IMR-90 (cell line): ENCODE measurements around the gene SEZ6L2. TPM values are rescaled to one million over a fixed set of nuclear protein-coding genes. Genes with fewer than 3 reads are reported as not detected.

Experiments used
- ATAC-seq: fragments of 200-7000 bp; cut with Tn5 transposase; 2 replicates; pipeline ENCODE4 v1.9.1; 2020; ENCODE audit warnings: low read depth, mild to moderate bottlenecking, moderate library complexity
- BruUV-seq: library from RNA; stranded (reverse); fragments of 400-500 nt; replicated peaks from 2 replicates; lab custom pipeline; 2021; lab: Mats Ljungman, UMichigan
- CTCF ChIA-PET: fragments of 300-600 bp; formaldehyde crosslinking; extraction: SDS; loops from one replicate; lab custom pipeline; 2021; ENCODE audit warnings: antibody characterized with exemption; lab: Yijun Ruan, JAX
- POLR2A ChIA-PET: fragments of 300-600 bp; sonication (Branson Sonifier 250); formaldehyde crosslinking; loops from one replicate; lab custom pipeline; 2022; ENCODE audit warnings: antibody characterized with exemption; ENCODE audit not compliant: unreplicated experiment; lab: Charles Lee
- DNase-seq: peaks from one replicate; pipeline ENCODE4 v3.0.0; 2013
- H2AFZ ChIP-seq: replicated peaks from 2 replicates; pipeline ENCODE3; 2013; ENCODE audit warnings: low read length, mild to moderate bottlenecking; ENCODE audit not compliant: poor library complexity
- H2AK5ac ChIP-seq: 2 replicates; pipeline ENCODE4 v1.6.1; 2013; ENCODE audit warnings: low read depth, low read length, inconsistent platforms
- H2AK9ac ChIP-seq: replicated peaks from 2 replicates; pipeline ENCODE3; 2013; ENCODE audit warnings: mild to moderate bottlenecking, low read depth, low read length, moderate library complexity; ENCODE audit not compliant: poor library complexity
- H2BK120ac ChIP-seq: 2 replicates; pipeline ENCODE4 v1.6.1; 2013; ENCODE audit warnings: low read depth, low read length, inconsistent platforms
- H2BK15ac ChIP-seq: 3 replicates; pipeline ENCODE4 v1.6.1; 2013; ENCODE audit warnings: low read depth, low read length, inconsistent platforms
- H2BK20ac ChIP-seq: 2 replicates; pipeline ENCODE4 v1.6.1; 2013; ENCODE audit warnings: low read depth, mild to moderate bottlenecking, inconsistent platforms, low read length, moderate library complexity
- H2BK5ac ChIP-seq: 2 replicates; pipeline ENCODE4 v1.6.1; 2013; ENCODE audit warnings: mild to moderate bottlenecking, low read depth, low read length, inconsistent platforms; ENCODE audit not compliant: poor library complexity, severe bottlenecking
- H3K14ac ChIP-seq: replicated peaks from 2 replicates; pipeline ENCODE4 v1.6.1; 2013; ENCODE audit warnings: low read depth, low read length, inconsistent platforms
- H3K18ac ChIP-seq: 2 replicates; pipeline ENCODE4 v1.6.1; 2013; ENCODE audit warnings: low read depth, low read length, control low read depth
- H3K23ac ChIP-seq: 2 replicates; pipeline ENCODE4 v1.6.1; 2013; ENCODE audit warnings: low read depth, low read length, inconsistent platforms
- H3K27ac ChIP-seq: 2 replicates; pipeline ENCODE4 v1.5.1; 2013; ENCODE audit warnings: mild to moderate bottlenecking, control low read depth, low read length; ENCODE audit not compliant: insufficient read depth
- H3K27me3 ChIP-seq: 2 replicates; pipeline ENCODE4 v1.6.1; 2013; ENCODE audit warnings: low read length; ENCODE audit not compliant: control insufficient read depth, insufficient read depth
- H3K36me3 ChIP-seq: 2 replicates; pipeline ENCODE4 v1.6.1; 2013; ENCODE audit warnings: low read length, mixed read lengths; ENCODE audit not compliant: control insufficient read depth, insufficient read depth
- H3K4ac ChIP-seq: 2 replicates; pipeline ENCODE4 v1.6.1; 2013; ENCODE audit warnings: low read depth, low read length, inconsistent platforms
- H3K4me1 ChIP-seq: 2 replicates; pipeline ENCODE4 v1.6.1; 2013; ENCODE audit warnings: low read length, mixed read lengths; ENCODE audit not compliant: control insufficient read depth, insufficient read depth
- H3K4me2 ChIP-seq: 2 replicates; pipeline ENCODE4 v1.6.1; 2013; ENCODE audit warnings: low read depth, mild to moderate bottlenecking, control low read depth, low read length, moderate library complexity
- H3K4me3 ChIP-seq: 2 replicates; pipeline ENCODE4 v1.5.1; 2013; ENCODE audit warnings: low read depth, mild to moderate bottlenecking, control low read depth, low read length, moderate library complexity; ENCODE audit not compliant: insufficient read depth
- H3K56ac ChIP-seq: 2 replicates; pipeline ENCODE4 v1.6.1; 2013; ENCODE audit warnings: low read length, inconsistent platforms; ENCODE audit not compliant: insufficient read depth; ENCODE audit errors: extremely low read depth
- H3K79me1 ChIP-seq, 2 experiments: 2 replicates each; pipeline ENCODE4 v1.6.1; 2013; ENCODE audit warnings: low read length in 2 of 2, inconsistent platforms in 1 of 2, low read depth in 1 of 2
- H3K9ac ChIP-seq: 2 replicates; pipeline ENCODE4 v1.6.1; 2013; ENCODE audit warnings: low read depth, low read length, control low read depth
- H3K9me1 ChIP-seq: 2 replicates; pipeline ENCODE4 v1.6.1; 2013; ENCODE audit warnings: low read length, inconsistent platforms; ENCODE audit not compliant: insufficient read depth
- H3K9me3 ChIP-seq: 2 replicates; pipeline ENCODE4 v1.6.1; 2013; ENCODE audit warnings: low read length; ENCODE audit not compliant: control insufficient read depth, insufficient read depth
- H4K20me1 ChIP-seq: 2 replicates; pipeline ENCODE4 v1.6.1; 2013; ENCODE audit warnings: low read length, inconsistent platforms; ENCODE audit not compliant: insufficient read depth
- H4K5ac ChIP-seq: 2 replicates; pipeline ENCODE4 v1.6.1; 2013; ENCODE audit warnings: mild to moderate bottlenecking, low read depth, low read length, control low read depth
- H4K8ac ChIP-seq, 2 experiments: 2 replicates each; pipeline ENCODE4 v1.6.1; 2013; ENCODE audit warnings: low read depth in 2 of 2, low read length in 2 of 2, control low read depth in 1 of 2, inconsistent platforms in 1 of 2
- H4K91ac ChIP-seq: 2 replicates; pipeline ENCODE4 v1.6.1; 2013; ENCODE audit warnings: low read depth, low read length, inconsistent platforms; ENCODE audit not compliant: insufficient read depth
- BHLHE40 ChIP-seq: fragments of 150-350 bp; IDR thresholded peaks from 2 replicates; pipeline ENCODE4 v1.6.1; 2016; ENCODE audit warnings: mild to moderate bottlenecking, low read depth, low read length
- CEBPB ChIP-seq: IDR thresholded peaks from 2 replicates; pipeline ENCODE4 v1.6.1; 2012; ENCODE audit warnings: low read depth, low read length, improper control_type of control experiment
- CHD1 ChIP-seq: IDR thresholded peaks from 2 replicates; pipeline ENCODE4 v1.6.1; 2012; ENCODE audit warnings: low read depth, low read length, improper control_type of control experiment
- ELK1 ChIP-seq: fragments of 150-350 bp; IDR thresholded peaks from 2 replicates; pipeline ENCODE4 v1.6.1; 2016; ENCODE audit warnings: low read depth, mild to moderate bottlenecking, low read length, moderate library complexity, borderline replicate concordance
- FOS ChIP-seq: fragments of 150-350 bp; IDR thresholded peaks from 2 replicates; pipeline ENCODE4 v1.6.1; 2016; ENCODE audit warnings: low read depth, low read length
- MAFK ChIP-seq: IDR thresholded peaks from 2 replicates; pipeline ENCODE4 v1.6.1; 2012; ENCODE audit warnings: low read depth, low read length, improper control_type of control experiment
- MXI1 ChIP-seq: IDR thresholded peaks from 2 replicates; pipeline ENCODE4 v1.6.1; 2012; ENCODE audit warnings: low read depth, mild to moderate bottlenecking, low read length, moderate library complexity, borderline replicate concordance
- NFE2L2 ChIP-seq: fragments of 150-350 bp; IDR thresholded peaks from 2 replicates; pipeline ENCODE4 v1.6.1; 2016; ENCODE audit warnings: low read depth, mild to moderate bottlenecking, low read length
- POLR2A ChIP-seq: IDR thresholded peaks from 2 replicates; pipeline ENCODE4 v1.6.1; 2012; ENCODE audit warnings: mild to moderate bottlenecking, low read depth, low read length
- RAD21 ChIP-seq: IDR thresholded peaks from 2 replicates; pipeline ENCODE4 v1.6.1; 2012; ENCODE audit warnings: low read length, improper control_type of control experiment
- SMC3 ChIP-seq: fragments of 150-350 bp; IDR thresholded peaks from 2 replicates; pipeline ENCODE4 v1.6.1; 2016; ENCODE audit warnings: low read depth, mild to moderate bottlenecking, antibody characterized with exemption, low read length, moderate library complexity
- WGBS, 2 experiments: methylation state at CpG; one replicate each; pipeline versions ENCODE4 v1.1.5 to v1.1.7; 2013; ENCODE audit warnings: missing lambda C conversion rate in 2 of 2; ENCODE audit not compliant: insufficient read length in 1 of 2; ENCODE audit errors: extremely low coverage in 2 of 2; 5-methylcytosine and 5-hydroxymethylcytosine counted together
- dilution Hi-C: fragments of 300-500 bp; cut with HindIII; formaldehyde crosslinking; loops from one replicate; pipeline ENCODE4 v1.14.3; 2018; ENCODE audit warnings: low sequenced_read_pairs; ENCODE audit not compliant: unreplicated experiment
- in situ Hi-C: fragments of 300-500 bp; cut with MboI; formaldehyde crosslinking; loops from 3 replicates; pipeline ENCODE4 v1.14.3; 2019; ENCODE audit warnings: low sequenced_read_pairs, inconsistent platforms, mixed read lengths
- intact Hi-C: fragments of 100-400 bp; cut with micrococcal nuclease; formaldehyde crosslinking; loops from 2 replicates; pipeline ENCODE4 v1.10.0; 2022
- polyA plus RNA-seq, 3 experiments: library from polyadenylated mRNA; depleted of rRNA; stranded (reverse); fragments of >200 nt; gene quantifications; 2 replicates each; pipeline ENCODE4 v1.2.3, GENCODE V29; 2012; ENCODE audit warnings: low replicate concordance in 1 of 3
- total RNA-seq: library from RNA; depleted of rRNA; stranded (reverse); fragments of >200 nt; gene quantifications from 2 replicates; pipeline ENCODE4 v1.2.3, GENCODE V29; 2012
- TF ChIP-seq, protein P1 (sequence below): fragments of 150-350 bp; IDR thresholded peaks from 2 replicates; pipeline ENCODE4 v1.6.1; 2017; ENCODE audit warnings: mild to moderate bottlenecking, antibody characterized with exemption, low read length, low read depth
- TF ChIP-seq, protein P2 (sequence below): conservative IDR thresholded peaks from 2 replicates; pipeline ENCODE4 v1.5.1; 2012; ENCODE audit warnings: mild to moderate bottlenecking, low read depth, low read length, improper control_type of control experiment

Gene SEZ6L2
- total and polyA plus RNA-seq, 2 of the 4 experiments (the other 2 are of a cell fraction): 0.72 to 10.5 TPM

GRCh38 chr16:29875206-29875605 is 24.1 kb downstream of the SEZ6L2 start:
- Histone ChIP-seq H2BK120ac (no peak overlapping the region), H3K9ac (no peak overlapping the region), H3K27me3 (peaks cover 18% of the 10 kb centered on the region), H3K4me2 (no peak overlapping the region), H3K56ac (no peak overlapping the region), H3K18ac (no peak overlapping the region), H3K27ac (no peak overlapping the region), H3K23ac (no peak overlapping the region), H4K8ac (no peak overlapping the region), H3K4ac (no peak overlapping the region), H3K14ac (no peak overlapping the region), H3K9me1 (no peaks in the 10 kb centered on the region), H4K5ac (no peak overlapping the region), H2AK5ac (no peak overlapping the region), H4K20me1 (peaks cover 3% of the 10 kb centered on the region; the same call in 1 of the 2 replicates), H2BK5ac (no peak overlapping the region), H3K4me1 (no peaks in the 10 kb centered on the region), H2AK9ac (no peak overlapping the region), H3K9me3 (no peaks in the 10 kb centered on the region), H3K4me3 (no peak overlapping the region), H2AFZ (no peak overlapping the region), H2BK20ac (no peak overlapping the region), H4K91ac (no peak overlapping the region), H3K79me1 (no peaks in the 10 kb centered on the region), H2BK15ac (no peak overlapping the region), H3K36me3 (no peaks in the 10 kb centered on the region)
- dilution Hi-C loops (no loop called here), intact Hi-C loops (no loop called here), in situ Hi-C loops (no loop called here)
- BruUV-seq: no TSS peak
- ATAC-seq (no peak), DNase-seq (no peak)
- TF ChIP-seq CHD1 (no peak), POLR2A (no peak), RAD21 (no peak), SMC3 (no peak), MXI1 (no peak), FOS (no peak), MAFK (no peak), ELK1 (no peak), CEBPB (no peak), BHLHE40 (no peak), NFE2L2 (no peak)
- TF ChIP-seq, protein P1, sequence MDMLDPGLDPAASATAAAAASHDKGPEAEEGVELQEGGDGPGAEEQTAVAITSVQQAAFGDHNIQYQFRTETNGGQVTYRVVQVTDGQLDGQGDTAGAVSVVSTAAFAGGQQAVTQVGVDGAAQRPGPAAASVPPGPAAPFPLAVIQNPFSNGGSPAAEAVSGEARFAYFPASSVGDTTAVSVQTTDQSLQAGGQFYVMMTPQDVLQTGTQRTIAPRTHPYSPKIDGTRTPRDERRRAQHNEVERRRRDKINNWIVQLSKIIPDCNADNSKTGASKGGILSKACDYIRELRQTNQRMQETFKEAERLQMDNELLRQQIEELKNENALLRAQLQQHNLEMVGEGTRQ: no peak
- TF ChIP-seq, protein P2, sequence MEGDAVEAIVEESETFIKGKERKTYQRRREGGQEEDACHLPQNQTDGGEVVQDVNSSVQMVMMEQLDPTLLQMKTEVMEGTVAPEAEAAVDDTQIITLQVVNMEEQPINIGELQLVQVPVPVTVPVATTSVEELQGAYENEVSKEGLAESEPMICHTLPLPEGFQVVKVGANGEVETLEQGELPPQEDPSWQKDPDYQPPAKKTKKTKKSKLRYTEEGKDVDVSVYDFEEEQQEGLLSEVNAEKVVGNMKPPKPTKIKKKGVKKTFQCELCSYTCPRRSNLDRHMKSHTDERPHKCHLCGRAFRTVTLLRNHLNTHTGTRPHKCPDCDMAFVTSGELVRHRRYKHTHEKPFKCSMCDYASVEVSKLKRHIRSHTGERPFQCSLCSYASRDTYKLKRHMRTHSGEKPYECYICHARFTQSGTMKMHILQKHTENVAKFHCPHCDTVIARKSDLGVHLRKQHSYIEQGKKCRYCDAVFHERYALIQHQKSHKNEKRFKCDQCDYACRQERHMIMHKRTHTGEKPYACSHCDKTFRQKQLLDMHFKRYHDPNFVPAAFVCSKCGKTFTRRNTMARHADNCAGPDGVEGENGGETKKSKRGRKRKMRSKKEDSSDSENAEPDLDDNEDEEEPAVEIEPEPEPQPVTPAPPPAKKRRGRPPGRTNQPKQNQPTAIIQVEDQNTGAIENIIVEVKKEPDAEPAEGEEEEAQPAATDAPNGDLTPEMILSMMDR: no peak
- ChIA-PET CTCF (interaction anchor here (0.7 kb wide), 1 partner anchor 32 kb away, joined by 3 read pairs; no protein-coding TSS in a partner anchor), POLR2A (no interaction called here)
- 92% methylated on average over 6 of the region's 6 CpGs; no CpG with 5 or more reads in 1 of the 2 experiments for WGBS, 2 experiments
